Measurements from ENCODE around the gene ADGRA1.
A peak's percentile ranks its signal among the peaks of the same experiment; 100 is the strongest.
"Not testable (repeated sequence)": the region's sequence is repeated elsewhere in the genome, so short reads cannot be mapped to it uniquely, and the experiment has no call there.

Gene ADGRA1

GRCh38 chr10:133164816-133165555 lies 77.3 kb downstream of the ADGRA1 start:
- no peak for DNase-seq

GRCh38 chr10:133165556-133166503 lies 78.1 kb downstream of the ADGRA1 start:
- DNase-seq = no peak

GRCh38 chr10:133166504-133166827 lies 78.7 kb downstream of the ADGRA1 start:
- no peak for DNase-seq

- peak in 1 of 4 experiments; percentile 11 for DNase-seq
Observed at GRCh38 chr10:133166828-133167692, 79.3 kb downstream of the ADGRA1 start.

GRCh38 chr10:133167693-133168616 lies 80.2 kb downstream of the ADGRA1 start:
- no peak for DNase-seq

- DNase-seq = no peak
Observed at GRCh38 chr10:133168617-133169031, 80.9 kb downstream of the ADGRA1 start.

- DNase-seq = no peak
Observed at GRCh38 chr10:133169173-133169947, 81.6 kb downstream of the ADGRA1 start.

GRCh38 chr10:133170092-133170491 lies 82.4 kb downstream of the ADGRA1 start:
- no peak for DNase-seq

- no peak for DNase-seq
Observed at GRCh38 chr10:133173860-133174640, 86.3 kb downstream of the ADGRA1 start.

- no peak for DNase-seq
Observed at GRCh38 chr10:133174689-133175263, 87.1 kb downstream of the ADGRA1 start.

GRCh38 chr10:133175624-133176023 lies 87.9 kb downstream of the ADGRA1 start:
- DNase-seq = not testable (repeated sequence)

GRCh38 chr10:133176546-133176945 lies 88.8 kb downstream of the ADGRA1 start:
- no peak for DNase-seq

GRCh38 chr10:133177380-133178157 lies 89.8 kb downstream of the ADGRA1 start:
- DNase-seq = no peak

- no peak for DNase-seq
Observed at GRCh38 chr10:133178357-133179127, 90.8 kb downstream of the ADGRA1 start.

- no peak for DNase-seq
Observed at GRCh38 chr10:133179128-133179520, 91.4 kb downstream of the ADGRA1 start.

GRCh38 chr10:133179651-133180050 lies 91.9 kb downstream of the ADGRA1 start:
- no peak for DNase-seq

- DNase-seq = no peak
Observed at GRCh38 chr10:133180192-133180964, 92.7 kb downstream of the ADGRA1 start.

Measured in activated naive CD4-positive, alpha-beta T cell (primary cell).